ENCODE measurements around the gene TMEM115.

DNA sequence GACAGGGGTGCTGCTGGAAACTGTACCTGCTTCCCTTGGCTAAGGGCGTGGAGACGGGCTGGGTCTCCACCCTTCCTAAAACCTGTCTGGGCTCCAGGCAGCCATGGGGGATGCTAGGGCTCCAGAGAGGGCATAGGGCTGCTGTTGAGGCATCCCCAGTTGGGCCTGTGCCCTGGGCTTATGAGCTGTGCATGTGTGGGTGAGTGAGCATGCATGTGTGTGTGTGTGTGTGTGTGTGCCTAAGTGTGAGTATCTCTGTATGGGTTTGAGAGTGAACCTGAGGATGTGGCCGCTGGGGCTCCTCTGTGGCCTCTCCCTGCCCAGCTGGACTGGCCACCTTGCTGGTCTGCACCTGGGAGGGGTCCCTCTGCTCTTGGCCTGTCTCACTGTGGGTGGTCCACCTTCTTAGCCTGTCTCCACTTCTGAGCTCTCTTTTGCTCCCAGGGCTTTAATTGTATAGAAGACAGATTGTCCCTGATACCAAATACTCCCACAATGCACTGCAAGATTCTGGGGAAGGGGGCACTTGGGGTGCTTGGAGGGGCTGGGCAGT lies 11.9 kb upstream of the TMEM115 start:
- no peak for TF ChIP-seq POLR2AphosphoS5 (IDR thresholded peaks at IDR 0.05; ENCODE audit: insufficient read depth in 1 of 2, low read depth in 1 of 2)
- TF ChIP-seq, protein P1, sequence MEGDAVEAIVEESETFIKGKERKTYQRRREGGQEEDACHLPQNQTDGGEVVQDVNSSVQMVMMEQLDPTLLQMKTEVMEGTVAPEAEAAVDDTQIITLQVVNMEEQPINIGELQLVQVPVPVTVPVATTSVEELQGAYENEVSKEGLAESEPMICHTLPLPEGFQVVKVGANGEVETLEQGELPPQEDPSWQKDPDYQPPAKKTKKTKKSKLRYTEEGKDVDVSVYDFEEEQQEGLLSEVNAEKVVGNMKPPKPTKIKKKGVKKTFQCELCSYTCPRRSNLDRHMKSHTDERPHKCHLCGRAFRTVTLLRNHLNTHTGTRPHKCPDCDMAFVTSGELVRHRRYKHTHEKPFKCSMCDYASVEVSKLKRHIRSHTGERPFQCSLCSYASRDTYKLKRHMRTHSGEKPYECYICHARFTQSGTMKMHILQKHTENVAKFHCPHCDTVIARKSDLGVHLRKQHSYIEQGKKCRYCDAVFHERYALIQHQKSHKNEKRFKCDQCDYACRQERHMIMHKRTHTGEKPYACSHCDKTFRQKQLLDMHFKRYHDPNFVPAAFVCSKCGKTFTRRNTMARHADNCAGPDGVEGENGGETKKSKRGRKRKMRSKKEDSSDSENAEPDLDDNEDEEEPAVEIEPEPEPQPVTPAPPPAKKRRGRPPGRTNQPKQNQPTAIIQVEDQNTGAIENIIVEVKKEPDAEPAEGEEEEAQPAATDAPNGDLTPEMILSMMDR (IDR thresholded peaks at IDR 0.05): no peak
